ENCODE data around the gene CCDC117. TPM values are rescaled to one million over a fixed set of nuclear protein-coding genes. Genes with fewer than 3 reads are reported as not detected.
"Not testable (repeated sequence)": the region's sequence is repeated elsewhere in the genome, so short reads cannot be mapped to it uniquely, and the experiment has no call there.

CCDC117 gene
- total RNA-seq, 4 donors from 2014 or later, result 16.8 to 25.6 (median 20.6) TPM

DNA sequence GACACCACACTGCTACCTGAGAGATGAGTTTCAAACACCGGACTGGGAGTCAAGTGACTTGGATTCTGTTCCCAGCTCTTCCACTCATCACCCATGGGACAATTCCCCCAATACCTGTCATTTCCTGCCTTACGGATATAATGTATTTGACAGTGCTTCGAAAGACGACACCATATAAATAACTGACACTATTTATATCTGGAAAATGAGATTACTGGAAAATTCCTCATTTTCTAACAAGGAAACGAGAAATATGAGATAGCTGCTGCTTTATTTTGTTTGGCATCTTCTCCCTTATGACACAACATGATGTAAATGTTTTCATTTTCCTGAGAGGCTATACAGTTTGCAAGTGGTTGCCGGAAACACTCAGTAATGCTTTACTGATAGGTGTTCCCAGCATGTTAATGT is 22.0 kb upstream of the CCDC117 start:
- Histone ChIP-seq H3K27ac (no peak overlapping the region), H3K36me3 (peaks cover 0 to 19% (median 9%) of the 10 kb centered on the region in 4 donors), H3K9me3 (no peaks in the 10 kb centered on the region), H3K4me1 (no peaks in the 10 kb centered on the region), H3K27me3 (no peaks in the 10 kb centered on the region), H3K4me3 (no peak overlapping the region)
- TF ChIP-seq POLR2AphosphoS5 (IDR thresholded peaks at IDR 0.05), result no peak
- no peak for TF ChIP-seq POLR2A (IDR thresholded peaks at IDR 0.05)
- TF ChIP-seq, protein P1, sequence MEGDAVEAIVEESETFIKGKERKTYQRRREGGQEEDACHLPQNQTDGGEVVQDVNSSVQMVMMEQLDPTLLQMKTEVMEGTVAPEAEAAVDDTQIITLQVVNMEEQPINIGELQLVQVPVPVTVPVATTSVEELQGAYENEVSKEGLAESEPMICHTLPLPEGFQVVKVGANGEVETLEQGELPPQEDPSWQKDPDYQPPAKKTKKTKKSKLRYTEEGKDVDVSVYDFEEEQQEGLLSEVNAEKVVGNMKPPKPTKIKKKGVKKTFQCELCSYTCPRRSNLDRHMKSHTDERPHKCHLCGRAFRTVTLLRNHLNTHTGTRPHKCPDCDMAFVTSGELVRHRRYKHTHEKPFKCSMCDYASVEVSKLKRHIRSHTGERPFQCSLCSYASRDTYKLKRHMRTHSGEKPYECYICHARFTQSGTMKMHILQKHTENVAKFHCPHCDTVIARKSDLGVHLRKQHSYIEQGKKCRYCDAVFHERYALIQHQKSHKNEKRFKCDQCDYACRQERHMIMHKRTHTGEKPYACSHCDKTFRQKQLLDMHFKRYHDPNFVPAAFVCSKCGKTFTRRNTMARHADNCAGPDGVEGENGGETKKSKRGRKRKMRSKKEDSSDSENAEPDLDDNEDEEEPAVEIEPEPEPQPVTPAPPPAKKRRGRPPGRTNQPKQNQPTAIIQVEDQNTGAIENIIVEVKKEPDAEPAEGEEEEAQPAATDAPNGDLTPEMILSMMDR (IDR thresholded peaks at IDR 0.05), result no peak
- intact Hi-C loops (cut with DNase I; ENCODE audit: low total_unique reads) (no loop called here), in situ Hi-C loops (cut with MboI; ENCODE audit: low pct_ligation_motif_present in 1 of 4, low pct_unique_long_range_greater_than_20kb in 1 of 4, low sequenced_read_pairs in 3 of 4) (no loop called here)
- 78 to 82% methylated on average over 5 to 6 of the region's 6 CpGs for WGBS, 2 donors (ENCODE audit: low coverage in 1 of 2)
- DNase-seq, result no peak

DNA sequence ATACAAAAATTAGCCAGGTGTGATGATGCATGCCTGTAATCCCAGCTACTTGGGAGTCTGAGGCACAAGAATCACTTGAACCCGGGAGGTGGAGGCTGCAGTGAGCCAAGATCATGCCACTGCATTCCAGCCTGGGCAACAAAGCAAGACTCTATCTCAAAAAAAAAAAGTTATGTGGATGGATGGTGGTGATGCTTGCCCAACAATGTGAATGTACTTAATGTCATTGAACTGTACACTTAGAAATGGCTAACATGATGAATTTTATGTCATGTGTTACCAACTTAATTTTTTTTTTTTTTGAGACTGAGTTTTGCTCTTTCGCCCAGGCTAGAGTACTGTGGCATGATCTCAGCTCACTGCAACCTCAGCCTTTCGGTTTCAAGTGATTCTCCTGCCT is 18.0 kb upstream of the CCDC117 start:
- DNase-seq; in situ Hi-C loops (cut with MboI; ENCODE audit: low pct_ligation_motif_present in 1 of 4, low pct_unique_long_range_greater_than_20kb in 1 of 4, low sequenced_read_pairs in 3 of 4); H3K27me3 ChIP-seq; H3K4me1 ChIP-seq; intact Hi-C loops (cut with DNase I; ENCODE audit: low total_unique reads); H3K9me3 ChIP-seq; H3K4me3 ChIP-seq; H3K27ac ChIP-seq; H3K36me3 ChIP-seq: not testable (repeated sequence)
- WGBS, 2 donors (ENCODE audit: low coverage in 1 of 2), result 95 to 100% methylated on average over 1 to 3 of the region's 3 CpGs

DNA sequence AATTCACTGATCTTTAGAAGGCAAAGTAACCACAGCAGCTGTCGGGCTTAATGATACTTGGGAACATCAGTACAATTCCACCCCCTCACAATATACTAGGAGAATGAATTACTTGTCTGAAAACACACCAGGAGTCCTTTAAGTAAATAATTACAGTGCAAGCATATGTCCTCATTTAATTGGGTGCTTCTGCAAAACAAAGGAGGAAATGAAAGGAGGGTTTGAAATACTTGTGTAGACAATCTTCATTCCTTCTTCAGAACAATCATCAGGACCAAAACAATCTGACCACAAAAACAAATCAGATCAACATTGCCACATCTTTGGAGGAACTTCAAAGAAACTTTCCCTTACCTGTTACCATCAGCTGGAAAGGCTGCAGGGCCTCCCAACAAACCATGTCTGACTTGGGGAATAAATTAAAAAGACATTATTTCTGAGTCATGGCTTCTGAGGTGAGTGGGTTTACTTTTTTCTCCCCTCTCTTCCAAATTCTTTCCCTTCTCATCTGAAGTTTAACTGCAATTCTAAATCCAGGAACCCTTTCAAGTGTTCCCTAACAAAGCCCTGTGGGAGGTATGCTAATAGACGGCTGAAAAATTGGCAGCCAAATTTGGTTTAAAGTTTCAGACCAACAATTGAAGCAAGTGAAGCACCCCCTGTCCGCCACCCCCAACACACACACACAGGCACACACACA is 12.5 kb upstream of the CCDC117 start:
- WGBS, 2 donors (ENCODE audit: low coverage in 1 of 2), result 49% methylated on average over 3 of the region's 3 CpGs; no CpG with 5 or more reads in 1 of the 2 donors
- no peaks in the 10 kb centered on the region for H3K9me3 ChIP-seq
- in situ Hi-C loops (cut with MboI; ENCODE audit: low pct_ligation_motif_present in 1 of 4, low pct_unique_long_range_greater_than_20kb in 1 of 4, low sequenced_read_pairs in 3 of 4), result no loop called here

DNA sequence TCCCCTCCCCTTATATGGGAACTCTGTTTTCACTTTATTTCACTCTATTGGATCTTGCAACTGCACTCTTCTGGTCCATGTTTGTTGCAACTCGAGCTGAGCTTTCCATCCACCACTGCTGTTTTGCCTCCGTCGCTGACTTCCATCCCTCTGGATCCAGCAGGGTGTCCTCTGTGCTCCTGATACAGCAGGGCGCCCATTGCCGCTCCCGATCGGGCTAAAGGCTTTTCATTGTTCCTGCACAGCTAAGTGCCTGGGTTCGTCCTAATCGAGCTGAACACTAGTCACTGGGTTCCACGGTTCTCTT is 11.1 kb upstream of the CCDC117 start:
- no peaks in the 10 kb centered on the region for H3K9me3 ChIP-seq
- peaks cover 0 to 5% (median 0%) of the 10 kb centered on the region in 4 donors for H3K4me1 ChIP-seq
- H3K27me3 ChIP-seq, result no peaks in the 10 kb centered on the region
- intact Hi-C loops (cut with DNase I; ENCODE audit: low total_unique reads) (no loop called here), in situ Hi-C loops (cut with MboI; ENCODE audit: low pct_ligation_motif_present in 1 of 4, low pct_unique_long_range_greater_than_20kb in 1 of 4, low sequenced_read_pairs in 3 of 4) (no loop called here)
- no peak for DNase-seq
- WGBS, 2 donors (ENCODE audit: low coverage in 1 of 2), result 91 to 96% methylated on average over 4 to 10 of the region's 10 CpGs
- no peak overlapping the region for H3K27ac ChIP-seq
- no peak overlapping the region for H3K4me3 ChIP-seq
- TF ChIP-seq POLR2A (IDR thresholded peaks at IDR 0.05) (no peak), EP300 (IDR thresholded peaks at IDR 0.05; ENCODE audit: low read depth) (no peak), POLR2AphosphoS5 (IDR thresholded peaks at IDR 0.05) (no peak)
- TF ChIP-seq, protein P1 (IDR thresholded peaks at IDR 0.05), result no peak
- no peaks in the 10 kb centered on the region for H3K36me3 ChIP-seq

More for the DNA sequence above, 12.5 kb upstream of the CCDC117 start:
- Histone ChIP-seq H3K4me1 (peaks cover 0 to 5% (median 0%) of the 10 kb centered on the region in 4 donors), H3K36me3 (no peaks in the 10 kb centered on the region), H3K27ac (peak overlapping the region in 1 of 4 donors; percentile 24), H3K4me3 (no peak overlapping the region), H3K27me3 (no peaks in the 10 kb centered on the region)
- no peak for DNase-seq
- intact Hi-C loops (cut with DNase I; ENCODE audit: low total_unique reads), result no loop called here
- TF ChIP-seq POLR2AphosphoS5 (IDR thresholded peaks at IDR 0.05) (no peak), POLR2A (IDR thresholded peaks at IDR 0.05) (no peak), EP300 (IDR thresholded peaks at IDR 0.05; ENCODE audit: low read depth) (no peak)
- TF ChIP-seq, protein P1 (IDR thresholded peaks at IDR 0.05), result no peak

DNA sequence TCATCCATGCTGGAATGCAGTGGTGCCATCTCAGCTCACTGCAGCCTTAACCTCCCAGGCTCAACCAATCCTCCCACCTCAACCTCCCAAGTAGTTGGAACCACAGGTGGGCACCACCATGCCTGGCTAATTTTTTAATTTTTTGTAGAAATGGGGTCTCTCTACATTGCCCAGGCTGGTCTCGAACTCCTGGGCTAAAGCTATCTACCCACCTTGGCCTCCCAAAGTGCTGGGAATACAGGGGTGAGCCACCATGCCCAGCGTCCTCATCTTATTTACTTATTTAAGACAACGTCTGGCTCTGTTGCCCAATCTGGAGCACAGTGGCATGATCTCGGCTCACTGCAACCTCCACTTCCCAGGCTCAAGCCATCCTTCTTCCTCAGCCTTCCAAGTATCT is 10.5 kb upstream of the CCDC117 start:
- H3K9me3 ChIP-seq; H3K4me3 ChIP-seq; H3K4me1 ChIP-seq; intact Hi-C loops (cut with DNase I; ENCODE audit: low total_unique reads); H3K27ac ChIP-seq; in situ Hi-C loops (cut with MboI; ENCODE audit: low pct_ligation_motif_present in 1 of 4, low pct_unique_long_range_greater_than_20kb in 1 of 4, low sequenced_read_pairs in 3 of 4); H3K36me3 ChIP-seq; DNase-seq; H3K27me3 ChIP-seq: not testable (repeated sequence)
- 94 to 96% methylated on average over 4 of the region's 4 CpGs for WGBS, 2 donors (ENCODE audit: low coverage in 1 of 2)
